ENCODE measurements around the gene RNF213. TPM values are rescaled to one million over a fixed set of nuclear protein-coding genes. Genes with fewer than 3 reads are reported as not detected.

RNF213 gene
- total RNA-seq, 1 experiment from 2014 or later = 70.5 TPM

DNA sequence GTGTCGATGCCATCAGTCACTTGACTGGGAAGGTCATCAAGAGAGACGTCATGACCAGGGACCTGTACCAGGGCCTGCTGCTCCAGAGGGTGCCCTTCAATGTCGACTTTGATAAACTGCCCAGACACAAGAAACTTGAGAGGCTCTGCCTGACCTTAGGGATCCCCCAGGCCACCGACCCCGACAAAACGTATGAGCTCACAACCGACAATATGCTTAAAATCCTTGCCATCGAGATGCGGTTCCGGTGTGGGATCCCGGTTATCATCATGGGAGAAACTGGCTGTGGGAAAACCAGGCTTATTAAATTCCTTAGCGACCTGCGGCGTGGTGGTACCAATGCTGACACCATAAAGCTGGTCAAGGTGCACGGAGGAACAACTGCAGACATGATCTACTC is 84.7 kb downstream of the RNF213 start:
- Mint-ChIP-seq H3K27ac (no peak overlapping the region), H3K36me3 (peaks cover 78% of the 10 kb centered on the region), H3K4me1 (no peaks in the 10 kb centered on the region), H3K27me3 (ENCODE audit: low read depth) (no peaks in the 10 kb centered on the region), H3K9me3 (no peaks in the 10 kb centered on the region), H3K4me3 (no peak overlapping the region)
- no peak for DNase-seq (ENCODE audit: low spot score)
- CTCF ChIA-PET = no interaction called here
- TF ChIP-seq ESRRA (CRISPR knock-in tag; IDR thresholded peaks at IDR 0.05; ENCODE audit: borderline replicate concordance) (no peak), ZNF121 (CRISPR knock-in tag; IDR thresholded peaks at IDR 0.05) (no peak), NR2C2 (CRISPR knock-in tag; IDR thresholded peaks at IDR 0.05) (no peak), IRF1 (CRISPR knock-in tag; IDR thresholded peaks at IDR 0.05) (no peak), E2F5 (CRISPR knock-in tag; IDR thresholded peaks at IDR 0.05) (no peak), MLX (CRISPR knock-in tag; IDR thresholded peaks at IDR 0.05) (no peak), ZNF423 (CRISPR knock-in tag; IDR thresholded peaks at IDR 0.05) (no peak)
- POLR2A ChIA-PET = no interaction called here
- ATAC-seq = no peak

GRCh38 chr17:80345841-80346497 is 85.3 kb downstream of the RNF213 start:
- Mint-ChIP-seq H3K27ac (no peak overlapping the region), H3K9me3 (no peaks in the 10 kb centered on the region), H3K4me1 (no peaks in the 10 kb centered on the region), H3K4me3 (no peak overlapping the region), H3K36me3 (peaks cover 82% of the 10 kb centered on the region), H3K27me3 (ENCODE audit: low read depth) (no peaks in the 10 kb centered on the region)
- ChIA-PET POLR2A (no interaction called here), CTCF (no interaction called here)
- TF ChIP-seq FOXK1 (CRISPR knock-in tag; IDR thresholded peaks at IDR 0.05) = no peak
- TF ChIP-seq JAZF1 (CRISPR knock-in tag; IDR thresholded peaks at IDR 0.05) = no peak
- no peak for TF ChIP-seq GRHL2 (CRISPR knock-in tag; IDR thresholded peaks at IDR 0.05; ENCODE audit: insufficient replicate concordance, severe bottlenecking)
- no peak for TF ChIP-seq SOX15 (CRISPR knock-in tag; IDR thresholded peaks at IDR 0.05)
- no peak for TF ChIP-seq ZBTB21 (CRISPR knock-in tag; IDR thresholded peaks at IDR 0.05; ENCODE audit: borderline replicate concordance)
- no peak for TF ChIP-seq FOXP1 (CRISPR knock-in tag; IDR thresholded peaks at IDR 0.05; ENCODE audit: borderline replicate concordance)
- no peak for TF ChIP-seq TEAD4 (CRISPR knock-in tag; IDR thresholded peaks at IDR 0.05)
- TF ChIP-seq RELA (CRISPR knock-in tag; IDR thresholded peaks at IDR 0.05; ENCODE audit: borderline replicate concordance) = no peak
- no peak for TF ChIP-seq EMX1 (CRISPR knock-in tag; IDR thresholded peaks at IDR 0.05)
- TF ChIP-seq SP1 (CRISPR knock-in tag; conservative IDR thresholded peaks at IDR 0.05) = no peak
- TF ChIP-seq, protein P1, sequence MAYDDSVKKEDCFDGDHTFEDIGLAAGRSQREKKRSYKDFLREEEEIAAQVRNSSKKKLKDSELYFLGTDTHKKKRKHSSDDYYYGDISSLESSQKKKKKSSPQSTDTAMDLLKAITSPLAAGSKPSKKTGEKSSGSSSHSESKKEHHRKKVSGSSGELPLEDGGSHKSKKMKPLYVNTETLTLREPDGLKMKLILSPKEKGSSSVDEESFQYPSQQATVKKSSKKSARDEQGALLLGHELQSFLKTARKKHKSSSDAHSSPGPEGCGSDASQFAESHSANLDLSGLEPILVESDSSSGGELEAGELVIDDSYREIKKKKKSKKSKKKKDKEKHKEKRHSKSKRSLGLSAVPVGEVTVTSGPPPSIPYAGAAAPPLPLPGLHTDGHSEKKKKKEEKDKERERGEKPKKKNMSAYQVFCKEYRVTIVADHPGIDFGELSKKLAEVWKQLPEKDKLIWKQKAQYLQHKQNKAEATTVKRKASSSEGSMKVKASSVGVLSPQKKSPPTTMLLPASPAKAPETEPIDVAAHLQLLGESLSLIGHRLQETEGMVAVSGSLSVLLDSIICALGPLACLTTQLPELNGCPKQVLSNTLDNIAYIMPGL (CRISPR knock-in tag; IDR thresholded peaks at IDR 0.05) = no peak
- TF ChIP-seq, protein P2, sequence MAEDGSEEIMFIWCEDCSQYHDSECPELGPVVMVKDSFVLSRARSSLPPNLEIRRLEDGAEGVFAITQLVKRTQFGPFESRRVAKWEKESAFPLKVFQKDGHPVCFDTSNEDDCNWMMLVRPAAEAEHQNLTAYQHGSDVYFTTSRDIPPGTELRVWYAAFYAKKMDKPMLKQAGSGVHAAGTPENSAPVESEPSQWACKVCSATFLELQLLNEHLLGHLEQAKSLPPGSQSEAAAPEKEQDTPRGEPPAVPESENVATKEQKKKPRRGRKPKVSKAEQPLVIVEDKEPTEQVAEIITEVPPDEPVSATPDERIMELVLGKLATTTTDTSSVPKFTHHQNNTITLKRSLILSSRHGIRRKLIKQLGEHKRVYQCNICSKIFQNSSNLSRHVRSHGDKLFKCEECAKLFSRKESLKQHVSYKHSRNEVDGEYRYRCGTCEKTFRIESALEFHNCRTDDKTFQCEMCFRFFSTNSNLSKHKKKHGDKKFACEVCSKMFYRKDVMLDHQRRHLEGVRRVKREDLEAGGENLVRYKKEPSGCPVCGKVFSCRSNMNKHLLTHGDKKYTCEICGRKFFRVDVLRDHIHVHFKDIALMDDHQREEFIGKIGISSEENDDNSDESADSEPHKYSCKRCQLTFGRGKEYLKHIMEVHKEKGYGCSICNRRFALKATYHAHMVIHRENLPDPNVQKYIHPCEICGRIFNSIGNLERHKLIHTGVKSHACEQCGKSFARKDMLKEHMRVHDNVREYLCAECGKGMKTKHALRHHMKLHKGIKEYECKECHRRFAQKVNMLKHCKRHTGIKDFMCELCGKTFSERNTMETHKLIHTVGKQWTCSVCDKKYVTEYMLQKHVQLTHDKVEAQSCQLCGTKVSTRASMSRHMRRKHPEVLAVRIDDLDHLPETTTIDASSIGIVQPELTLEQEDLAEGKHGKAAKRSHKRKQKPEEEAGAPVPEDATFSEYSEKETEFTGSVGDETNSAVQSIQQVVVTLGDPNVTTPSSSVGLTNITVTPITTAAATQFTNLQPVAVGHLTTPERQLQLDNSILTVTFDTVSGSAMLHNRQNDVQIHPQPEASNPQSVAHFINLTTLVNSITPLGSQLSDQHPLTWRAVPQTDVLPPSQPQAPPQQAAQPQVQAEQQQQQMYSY (CRISPR knock-in tag; IDR thresholded peaks at IDR 0.05) = no peak
- TF ChIP-seq NR3C1 (CRISPR knock-in tag; conservative IDR thresholded peaks at IDR 0.05; ENCODE audit: low read depth) = no peak
- no peak for TF ChIP-seq ZNF263 (CRISPR knock-in tag; IDR thresholded peaks at IDR 0.05; ENCODE audit: low read depth)
- TF ChIP-seq SMAD4 (CRISPR knock-in tag; IDR thresholded peaks at IDR 0.05) = no peak
- DNase-seq (ENCODE audit: low spot score) (no peak), ATAC-seq (no peak)

Measured in WTC11 (cell line).